HUES6 (cell line): ENCODE measurements around the gene SCN1A.
"Not testable (repeated sequence)": the region's sequence is repeated elsewhere in the genome, so short reads cannot be mapped to it uniquely, and the experiment has no call there.

Source experiments
- H3K27ac ChIP-seq: 2 replicates; pipeline ENCODE4 v1.7.0; 2013; ENCODE audit warnings: low read depth, mild to moderate bottlenecking, low read length, inconsistent platforms
- H3K27me3 ChIP-seq: 2 replicates; pipeline ENCODE4 v1.6.1; 2013; ENCODE audit warnings: low read length; ENCODE audit not compliant: control insufficient read depth, insufficient read depth
- H3K36me3 ChIP-seq: 2 replicates; pipeline ENCODE4 v1.6.1; 2013; ENCODE audit warnings: low read length; ENCODE audit not compliant: control insufficient read depth, insufficient read depth
- H3K4me1 ChIP-seq: 2 replicates; pipeline ENCODE4 v1.6.1; 2013; ENCODE audit warnings: low read length; ENCODE audit not compliant: control insufficient read depth, insufficient read depth
- H3K4me3 ChIP-seq: 2 replicates; pipeline ENCODE4 v1.5.1; 2013; ENCODE audit warnings: low read depth, low read length
- H3K9ac ChIP-seq: one replicate; pipeline ENCODE4 v1.6.1; 2013; ENCODE audit warnings: mild to moderate bottlenecking, low read length
- H3K9me3 ChIP-seq: 2 replicates; pipeline ENCODE4 v1.6.1; 2013; ENCODE audit warnings: low read depth, low read length; ENCODE audit not compliant: control insufficient read depth, insufficient read depth

Gene SCN1A

DNA sequence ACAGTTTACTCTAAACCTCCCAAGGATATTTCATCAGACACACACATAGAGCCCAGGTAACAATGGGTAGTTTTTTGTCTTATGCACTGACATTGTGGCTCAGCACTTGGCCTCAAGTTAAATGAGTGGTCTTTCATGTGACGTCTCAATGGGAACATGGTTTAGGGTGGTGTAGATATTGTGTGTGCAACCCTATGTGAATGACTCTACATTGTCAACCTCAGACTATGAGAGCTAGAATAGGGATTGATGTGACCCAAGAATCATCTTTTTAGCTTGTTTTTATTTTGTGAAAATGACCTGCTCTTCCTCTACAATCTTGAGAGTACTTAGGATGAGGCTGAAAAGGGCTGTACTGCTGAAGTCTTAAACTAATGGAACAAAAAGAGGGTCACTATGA, 86.2 kb downstream of the SCN1A start:
- Histone ChIP-seq H3K27ac (no peak overlapping the region), H3K27me3 (no peaks in the 10 kb centered on the region), H3K4me3 (no peak overlapping the region), H3K9me3 (no peaks in the 10 kb centered on the region), H3K4me1 (no peaks in the 10 kb centered on the region), H3K36me3 (no peaks in the 10 kb centered on the region), H3K9ac (no peak overlapping the region)

DNA sequence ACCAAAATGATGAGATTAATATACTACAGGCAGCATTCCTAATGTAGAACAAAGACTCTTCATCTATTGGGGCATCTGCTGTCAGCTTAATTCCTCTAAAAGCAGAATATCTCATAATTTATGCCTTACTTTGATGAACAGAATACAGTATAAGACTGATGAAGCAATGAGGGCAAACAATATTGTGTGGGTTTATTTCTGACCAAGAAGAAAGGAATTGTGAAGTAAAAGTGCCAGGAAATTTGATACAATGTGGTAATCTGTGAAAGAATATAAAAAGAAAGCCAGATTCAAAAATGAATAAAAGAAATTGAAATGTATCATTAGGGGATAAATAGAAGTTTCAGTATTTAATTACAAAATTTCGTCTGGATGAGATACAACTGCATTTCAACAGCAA, 95.5 kb downstream of the SCN1A start:
- no peaks in the 10 kb centered on the region for H3K4me1 ChIP-seq
- H3K27me3 ChIP-seq = no peaks in the 10 kb centered on the region
- no peaks in the 10 kb centered on the region for H3K9me3 ChIP-seq
- no peak overlapping the region for H3K9ac ChIP-seq
- H3K4me3 ChIP-seq = no peak overlapping the region
- H3K36me3 ChIP-seq = no peaks in the 10 kb centered on the region
- H3K27ac ChIP-seq = no peak overlapping the region

- Histone ChIP-seq H3K4me3 (no peak overlapping the region), H3K9me3 (no peaks in the 10 kb centered on the region), H3K27me3 (no peaks in the 10 kb centered on the region), H3K9ac (no peak overlapping the region), H3K36me3 (no peaks in the 10 kb centered on the region), H3K4me1 (no peaks in the 10 kb centered on the region), H3K27ac (no peak overlapping the region)
Measured at GRCh38 chr2:166031054-166031453, 96.8 kb downstream of the SCN1A start.

DNA sequence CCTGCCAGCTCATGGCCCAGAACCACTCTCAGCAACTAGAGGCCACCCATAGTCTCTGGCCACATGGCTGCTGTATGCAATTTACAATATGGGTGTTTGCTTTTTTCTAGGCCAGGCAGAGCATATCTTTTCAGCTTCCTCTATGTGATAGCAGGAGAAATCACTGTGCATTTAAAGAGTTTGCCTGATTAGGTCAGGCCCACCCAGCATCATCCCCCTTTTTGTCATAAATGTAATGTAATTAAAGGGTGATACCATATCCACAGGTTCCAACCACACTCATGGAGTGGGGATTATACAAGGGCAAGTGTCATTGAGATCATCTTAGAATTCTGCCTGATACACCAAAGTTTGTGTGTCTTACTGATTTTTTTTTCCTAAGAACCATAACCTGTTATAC, 102.5 kb downstream of the SCN1A start:
- Histone ChIP-seq H3K4me1 (no peaks in the 10 kb centered on the region), H3K27me3 (no peaks in the 10 kb centered on the region), H3K9ac (no peak overlapping the region), H3K36me3 (no peaks in the 10 kb centered on the region), H3K27ac (no peak overlapping the region), H3K4me3 (no peak overlapping the region), H3K9me3 (no peaks in the 10 kb centered on the region)

GRCh38 chr2:166017208-166017607, 110.6 kb downstream of the SCN1A start:
- no peaks in the 10 kb centered on the region for H3K9me3 ChIP-seq
- H3K4me3 ChIP-seq = no peak overlapping the region
- H3K27me3 ChIP-seq = no peaks in the 10 kb centered on the region
- no peak overlapping the region for H3K9ac ChIP-seq
- no peaks in the 10 kb centered on the region for H3K4me1 ChIP-seq
- no peak overlapping the region for H3K27ac ChIP-seq
- H3K36me3 ChIP-seq = no peaks in the 10 kb centered on the region

DNA sequence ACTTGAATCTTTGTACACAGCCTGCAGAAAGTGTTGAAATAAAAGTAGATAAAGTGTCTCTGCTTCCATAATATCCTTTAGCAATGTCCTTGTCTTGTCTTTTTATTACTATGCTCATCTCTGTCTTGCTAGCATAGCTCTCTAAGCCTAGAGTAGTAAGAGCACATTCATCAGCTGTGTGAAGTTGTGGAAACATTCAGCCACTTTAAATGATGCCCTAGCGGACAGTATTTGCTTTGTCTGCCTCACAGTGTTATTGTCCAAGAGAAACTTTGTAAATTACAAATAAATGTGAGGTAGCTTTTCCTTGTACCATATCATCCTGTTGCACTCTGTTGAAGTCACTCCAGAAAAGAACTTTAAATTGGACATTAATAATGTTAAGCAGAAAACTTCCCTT, 113.9 kb downstream of the SCN1A start:
- Histone ChIP-seq H3K9ac (no peak overlapping the region), H3K9me3 (no peaks in the 10 kb centered on the region), H3K4me1 (no peaks in the 10 kb centered on the region)

DNA sequence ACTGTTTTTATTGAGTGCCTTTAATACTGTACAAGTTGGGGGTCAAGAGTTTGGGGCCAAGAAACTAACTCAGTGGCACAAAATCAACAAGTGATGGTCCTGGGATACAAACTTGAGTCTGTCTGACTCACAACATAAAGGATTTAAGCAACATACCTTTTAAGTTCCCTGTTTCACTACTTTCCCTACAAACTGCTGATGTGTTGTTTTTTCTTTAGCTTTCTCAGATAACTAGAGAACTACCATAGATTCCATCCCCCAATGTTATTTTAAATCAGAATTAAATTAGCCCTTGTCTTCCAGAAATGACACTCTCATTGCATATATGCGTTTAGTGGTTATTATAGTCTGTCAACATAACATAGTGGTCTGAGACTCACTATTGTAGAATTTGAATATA, 116.2 kb downstream of the SCN1A start:
- H3K9ac ChIP-seq = no peak overlapping the region
- H3K27me3 ChIP-seq = no peaks in the 10 kb centered on the region
- no peaks in the 10 kb centered on the region for H3K4me1 ChIP-seq
- no peak overlapping the region for H3K27ac ChIP-seq
- H3K36me3 ChIP-seq = no peaks in the 10 kb centered on the region
- no peak overlapping the region for H3K4me3 ChIP-seq
- H3K9me3 ChIP-seq = no peaks in the 10 kb centered on the region

More for the DNA sequence above, 113.9 kb downstream of the SCN1A start:
- Histone ChIP-seq H3K27me3 (no peaks in the 10 kb centered on the region), H3K4me3 (no peak overlapping the region), H3K27ac (no peak overlapping the region), H3K36me3 (no peaks in the 10 kb centered on the region)

- H3K36me3 ChIP-seq = no peaks in the 10 kb centered on the region
- H3K27ac ChIP-seq = no peak overlapping the region
- no peak overlapping the region for H3K4me3 ChIP-seq
- no peaks in the 10 kb centered on the region for H3K9me3 ChIP-seq
- 0 out of 2 replicates have a peak, but pooled peaks cover 4% of the 10 kb centered on the region for H3K4me1 ChIP-seq
- no peaks in the 10 kb centered on the region for H3K27me3 ChIP-seq
- no peak overlapping the region for H3K9ac ChIP-seq
Measured at GRCh38 chr2:166000401-166000800, 127.4 kb downstream of the SCN1A start.

DNA sequence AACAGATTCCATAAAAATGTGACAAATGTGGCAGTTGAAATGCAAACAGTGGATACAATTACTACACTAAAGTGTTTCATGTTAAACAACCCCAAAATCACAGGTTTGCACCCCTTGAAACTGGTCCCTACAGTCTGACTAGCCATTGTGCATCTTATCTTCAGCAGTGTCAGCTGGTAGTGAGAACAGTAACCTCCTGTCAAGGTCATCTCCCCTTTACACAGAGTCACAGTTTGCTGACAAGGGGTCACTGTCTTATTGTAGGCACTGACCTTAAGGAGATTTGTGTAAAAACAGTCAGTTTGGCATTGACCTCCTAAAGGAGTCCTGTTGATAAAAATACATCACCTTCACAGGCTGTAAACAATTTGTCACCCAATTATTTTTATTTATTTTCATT, 137.0 kb downstream of the SCN1A start:
- Histone ChIP-seq H3K4me3 (no peak overlapping the region), H3K9ac (no peak overlapping the region), H3K36me3 (no peaks in the 10 kb centered on the region), H3K9me3 (no peaks in the 10 kb centered on the region), H3K4me1 (no peaks in the 10 kb centered on the region), H3K27ac (no peak overlapping the region), H3K27me3 (no peaks in the 10 kb centered on the region)

DNA sequence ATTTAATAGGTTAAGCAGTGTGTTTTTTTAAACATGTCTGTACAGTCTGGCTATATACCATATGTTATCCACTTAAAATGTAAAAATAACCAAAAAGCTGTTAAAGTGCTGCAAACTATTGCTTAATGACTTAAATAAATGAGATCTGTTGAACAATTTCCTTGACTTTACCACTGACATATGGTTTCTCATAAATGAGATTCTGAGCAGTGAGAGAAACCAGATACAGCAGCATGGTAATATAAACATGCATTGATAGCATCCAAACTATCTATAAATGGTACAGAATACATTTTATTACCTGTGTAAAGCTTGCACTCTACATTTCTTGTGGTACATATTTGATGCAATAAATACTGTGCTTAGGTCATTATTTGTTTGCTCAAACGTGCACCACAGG, 138.0 kb downstream of the SCN1A start:
- Histone ChIP-seq H3K9ac (no peak overlapping the region), H3K27me3 (no peaks in the 10 kb centered on the region), H3K4me3 (no peak overlapping the region), H3K9me3 (no peaks in the 10 kb centered on the region), H3K36me3 (no peaks in the 10 kb centered on the region), H3K4me1 (no peaks in the 10 kb centered on the region), H3K27ac (no peak overlapping the region)

DNA sequence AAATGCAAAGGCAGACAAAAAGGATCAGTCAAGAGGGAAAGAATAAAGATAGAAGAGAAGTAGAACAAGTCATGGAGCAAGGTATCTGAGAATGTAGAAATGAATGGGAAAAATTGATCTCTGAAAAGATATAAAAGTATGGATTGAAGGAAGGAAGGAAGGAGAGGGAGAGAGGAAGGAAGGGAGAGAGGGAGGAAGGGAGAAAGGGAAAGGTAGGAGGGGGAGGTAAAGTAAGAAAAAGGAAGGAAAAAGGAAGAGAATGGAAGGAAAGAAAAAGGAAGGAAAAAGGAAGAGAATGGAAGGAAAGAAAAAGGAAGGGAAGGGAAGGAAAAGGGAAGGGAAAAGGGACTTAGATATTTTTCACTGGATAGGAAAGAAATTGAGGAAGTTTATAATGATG, 142.7 kb downstream of the SCN1A start:
- Histone ChIP-seq H3K27me3 (no peaks in the 10 kb centered on the region), H3K27ac (no peak overlapping the region), H3K9ac (no peak overlapping the region), H3K36me3 (no peaks in the 10 kb centered on the region), H3K4me1 (no peaks in the 10 kb centered on the region), H3K4me3 (no peak overlapping the region), H3K9me3 (no peaks in the 10 kb centered on the region)

- H3K4me3 ChIP-seq, H3K27me3 ChIP-seq, H3K36me3 ChIP-seq, H3K27ac ChIP-seq, H3K9me3 ChIP-seq, H3K9ac ChIP-seq, H3K4me1 ChIP-seq: not testable (repeated sequence)
Measured at GRCh38 chr2:165972161-165972560, 155.7 kb downstream of the SCN1A start.
